ENCODE results near the gene ANXA11. TPM values are rescaled to one million over a fixed set of nuclear protein-coding genes. Genes with fewer than 3 reads are reported as not detected.

ANXA11 gene
- total and polyA plus RNA-seq, 2 of the 8 experiments (the other 6 are each of a cell fraction or from before 2014, with no cell fraction given), result 40.5 to 84.9 TPM

- peaks cover 5 to 20% (median 11%) of the 10 kb centered on the region in 4 experiments; a peak in 6 of 8 replicates for H3K36me3 ChIP-seq (ENCODE audit: control insufficient read depth in 2 of 4, insufficient read depth in 4 of 4, low read length in 3 of 4)
- TF ChIP-seq SAP30 (IDR thresholded peaks at IDR 0.05; ENCODE audit: insufficient read depth, insufficient replicate concordance, low read length), result no peak
- TF ChIP-seq CBX5 (IDR thresholded peaks at IDR 0.05; ENCODE audit: low read depth, low read length), result no peak
- TF ChIP-seq SP4 (IDR thresholded peaks at IDR 0.05; ENCODE audit: low read length), result no peak
- no peak for TF ChIP-seq SP2 (IDR thresholded peaks at IDR 0.05; ENCODE audit: low read length)
- TF ChIP-seq ATF3 (IDR thresholded peaks at IDR 0.05; ENCODE audit: insufficient read depth, low read depth, low read length), result no peak
- no peak for TF ChIP-seq ZNF274 (IDR thresholded peaks at IDR 0.05; ENCODE audit: borderline replicate concordance, extremely low read depth, low read length)
- TF ChIP-seq ATF2 (IDR thresholded peaks at IDR 0.05; ENCODE audit: low read length), result no peak
- no peak for TF ChIP-seq USF2 (IDR thresholded peaks at IDR 0.05; ENCODE audit: low read length)
- no peak for TF ChIP-seq SIRT6 (IDR thresholded peaks at IDR 0.05; ENCODE audit: low read length)
These were observed 49.1 kb downstream of the ANXA11 start for GRCh38 chr10:80156216-80156615.

More at GRCh38 chr10:80156216-80156615, 49.1 kb downstream of the ANXA11 start:
- no peak overlapping the region for H2AK5ac ChIP-seq (ENCODE audit: low read depth, low read length)
- no peak overlapping the region for H3K4me3 ChIP-seq (ENCODE audit: extremely low read depth in 1 of 4, insufficient read depth in 2 of 4, low read depth in 3 of 4, low read length in 4 of 4)
- H3K4me2 ChIP-seq (ENCODE audit: insufficient read depth in 1 of 2, low read depth in 2 of 2, low read length in 2 of 2), result no peak overlapping the region
- no peak overlapping the region for H4K91ac ChIP-seq (replicated peaks; ENCODE audit: insufficient read length, low read length)
- H3K27ac ChIP-seq (ENCODE audit: low read depth, low read length), result no peak overlapping the region
- no peaks in the 10 kb centered on the region for H3K27me3 ChIP-seq (replicated peaks in 1 of 4; ENCODE audit: control insufficient read depth in 3 of 4, extremely low read depth in 1 of 4, insufficient read depth in 3 of 4, low read length in 3 of 4)
- H3K56ac ChIP-seq (replicated peaks; ENCODE audit: insufficient read length, low read depth, low read length), result no peak overlapping the region
- DNase-seq (ENCODE audit: low read depth in 1 of 2, low spot score in 2 of 2) (no peak), FAIRE-seq (no peak)
- H2AFZ ChIP-seq (ENCODE audit: low read length), result no peak overlapping the region
- no peak overlapping the region for H2BK5ac ChIP-seq (ENCODE audit: low read depth, low read length)
- WGBS, 2 experiments (ENCODE audit: extremely low coverage in 1 of 2, insufficient coverage in 1 of 2, insufficient read length in 1 of 2, insufficient replicate concordance in 2 of 2, low coverage in 1 of 2, low lambda C conversion rate in 2 of 2, missing lambda C conversion rate in 1 of 2), result 87% methylated on average over 5 of the region's 5 CpGs; no CpG with 5 or more reads in 1 of the 2 experiments
- H4K20me1 ChIP-seq (replicated peaks in 1 of 2; ENCODE audit: control insufficient read depth in 1 of 2, insufficient read depth in 2 of 2, low read length in 2 of 2), result peaks cover 2 to 4% of the 10 kb centered on the region in 2 experiments
- H3K4ac ChIP-seq (replicated peaks; ENCODE audit: insufficient read length, low read depth, low read length), result no peak overlapping the region
- H3K4me1 ChIP-seq (replicated peaks in 1 of 4; ENCODE audit: control insufficient read depth in 3 of 4, insufficient read depth in 4 of 4, low read length in 3 of 4), result peaks cover 0 to 4% (median 0%) of the 10 kb centered on the region in 4 experiments; a peak in 2 of 7 replicates
- no peak overlapping the region for H2BK15ac ChIP-seq (ENCODE audit: low read length)
- H3K79me2 ChIP-seq (ENCODE audit: control insufficient read depth in 1 of 2, insufficient read depth in 2 of 2, low read length in 2 of 2), result no peaks in the 10 kb centered on the region
- no peak overlapping the region for H3K9ac ChIP-seq (replicated peaks in 1 of 4; ENCODE audit: extremely low read depth in 1 of 4, low read depth in 3 of 4, low read length in 3 of 4)
- H3K18ac ChIP-seq (ENCODE audit: extremely low read depth, low read length), result no peak overlapping the region
- no peak overlapping the region for H2BK120ac ChIP-seq (replicated peaks; ENCODE audit: low read depth, low read length)
- no peak overlapping the region for H3K14ac ChIP-seq (ENCODE audit: insufficient read length)
- H3K79me1 ChIP-seq (ENCODE audit: low read depth, low read length), result no peaks in the 10 kb centered on the region; the same call in 1 of the 2 replicates
- H3K23me2 ChIP-seq (ENCODE audit: low read depth, low read length), result no peaks in the 10 kb centered on the region
- no peak overlapping the region for H2BK20ac ChIP-seq (ENCODE audit: low read length)
- H3K9me3 ChIP-seq (ENCODE audit: insufficient read depth in 2 of 2, low read depth in 1 of 2, low read length in 1 of 2), result no peaks in the 10 kb centered on the region
- H4K5ac ChIP-seq (ENCODE audit: insufficient read length, low read depth, low read length), result no peak overlapping the region
- H2BK12ac ChIP-seq (ENCODE audit: low read depth, low read length), result no peak overlapping the region
- H3K23ac ChIP-seq (ENCODE audit: insufficient read length), result no peak overlapping the region
- POLR2A ChIA-PET (ENCODE audit: partially characterized antibody), result interaction anchor here (0.7 to 0.9 kb wide), 2 partner anchors 21 to 47 kb away, joined by 3 read pairs; no protein-coding TSS in a partner anchor
- no peak overlapping the region for H4K8ac ChIP-seq (ENCODE audit: extremely low read depth, insufficient read depth, low read length)
- CTCF ChIA-PET (ENCODE audit: partially characterized antibody), result interaction anchor here (1.8 to 9.8 kb wide), 3 partner anchors 11 to 66 kb away, joined by 5 to 59 read pairs (median 32); no protein-coding TSS in a partner anchor
